GM19455 (cell line): ENCODE results near the gene NSD1.

ENCODE experiments used
- ATAC-seq: cut with Tn5 transposase; IDR thresholded peaks from one replicate; pipeline ENCODE4 v1.9.1; 2021; ENCODE audit not compliant: unreplicated experiment

The NSD1 gene

DNA sequence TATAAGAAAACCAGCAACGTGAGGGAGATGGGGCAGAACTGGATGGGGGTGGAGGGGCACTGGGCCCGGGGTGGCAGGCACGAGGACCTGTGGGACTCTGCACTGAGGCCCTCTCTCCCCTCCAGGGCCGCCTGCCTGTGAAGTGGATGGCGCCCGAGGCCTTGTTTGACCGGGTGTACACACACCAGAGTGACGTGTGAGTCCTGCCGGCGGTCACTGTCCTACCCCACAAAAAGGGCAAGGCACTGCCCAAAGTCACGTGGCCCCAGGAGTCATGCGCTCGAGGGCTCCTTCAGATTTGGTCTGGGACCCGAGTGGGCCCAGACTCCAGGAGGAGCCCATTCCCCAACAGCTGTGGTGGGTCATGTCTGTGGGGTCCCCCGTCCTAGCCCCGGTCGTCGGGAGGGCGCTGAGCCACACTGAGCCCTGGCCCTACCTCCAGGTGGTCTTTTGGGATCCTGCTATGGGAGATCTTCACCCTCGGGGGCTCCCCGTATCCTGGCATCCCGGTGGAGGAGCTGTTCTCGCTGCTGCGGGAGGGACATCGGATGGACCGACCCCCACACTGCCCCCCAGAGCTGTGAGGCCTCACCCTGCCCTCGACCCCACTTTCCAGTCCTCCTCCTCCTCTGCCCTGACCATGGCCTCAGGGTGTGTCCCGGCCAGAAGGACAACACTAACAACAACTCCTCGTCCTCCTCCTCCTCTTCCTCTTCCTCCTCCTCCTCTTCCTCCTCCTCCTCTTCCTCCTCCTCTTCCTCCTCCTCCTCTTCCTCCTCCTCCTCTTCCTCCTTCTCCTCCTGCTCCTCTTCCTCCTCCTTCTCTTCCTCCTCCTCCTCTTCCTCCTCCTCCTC, 37.2 kb upstream of the NSD1 start:
- no peak for ATAC-seq

DNA sequence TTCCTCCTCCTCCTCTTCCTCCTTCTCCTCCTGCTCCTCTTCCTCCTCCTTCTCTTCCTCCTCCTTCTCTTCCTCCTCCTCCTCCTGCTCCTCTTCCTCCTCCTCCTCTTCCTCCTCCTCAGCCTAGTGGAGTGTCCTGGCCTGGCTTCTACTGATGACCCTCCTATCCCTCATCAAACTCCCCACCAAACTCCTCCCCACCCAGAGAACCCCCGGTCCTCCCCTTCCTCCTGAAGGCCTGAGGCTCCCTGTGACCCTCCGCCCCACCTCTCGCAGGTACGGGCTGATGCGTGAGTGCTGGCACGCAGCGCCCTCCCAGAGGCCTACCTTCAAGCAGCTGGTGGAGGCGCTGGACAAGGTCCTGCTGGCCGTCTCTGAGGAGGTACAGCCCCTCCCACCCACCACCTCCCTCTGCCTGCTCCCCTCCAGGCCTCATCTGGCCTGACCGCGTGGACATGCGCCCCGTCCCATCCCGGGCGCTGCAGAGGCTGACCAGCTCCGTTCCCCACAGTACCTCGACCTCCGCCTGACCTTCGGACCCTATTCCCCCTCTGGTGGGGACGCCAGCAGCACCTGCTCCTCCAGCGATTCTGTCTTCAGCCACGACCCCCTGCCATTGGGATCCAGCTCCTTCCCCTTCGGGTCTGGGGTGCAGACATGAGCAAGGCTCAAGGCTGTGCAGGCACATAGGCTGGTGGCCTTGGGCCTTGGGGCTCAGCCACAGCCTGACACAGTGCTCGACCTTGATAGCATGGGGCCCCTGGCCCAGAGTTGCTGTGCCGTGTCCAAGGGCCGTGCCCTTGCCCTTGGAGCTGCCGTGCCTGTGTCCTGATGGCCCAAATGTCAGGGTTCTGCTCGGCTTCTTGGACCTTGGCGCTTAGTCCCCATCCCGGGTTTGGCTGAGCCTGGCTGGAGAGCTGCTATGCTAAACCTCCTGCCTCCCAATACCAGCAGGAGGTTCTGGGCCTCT, 36.3 kb upstream of the NSD1 start:
- no peak for ATAC-seq

- ATAC-seq = no peak
Observed at GRCh38 chr5:177098120-177098469, 35.5 kb upstream of the NSD1 start.

GRCh38 chr5:177098470-177099141, 35.0 kb upstream of the NSD1 start:
- no peak for ATAC-seq

DNA sequence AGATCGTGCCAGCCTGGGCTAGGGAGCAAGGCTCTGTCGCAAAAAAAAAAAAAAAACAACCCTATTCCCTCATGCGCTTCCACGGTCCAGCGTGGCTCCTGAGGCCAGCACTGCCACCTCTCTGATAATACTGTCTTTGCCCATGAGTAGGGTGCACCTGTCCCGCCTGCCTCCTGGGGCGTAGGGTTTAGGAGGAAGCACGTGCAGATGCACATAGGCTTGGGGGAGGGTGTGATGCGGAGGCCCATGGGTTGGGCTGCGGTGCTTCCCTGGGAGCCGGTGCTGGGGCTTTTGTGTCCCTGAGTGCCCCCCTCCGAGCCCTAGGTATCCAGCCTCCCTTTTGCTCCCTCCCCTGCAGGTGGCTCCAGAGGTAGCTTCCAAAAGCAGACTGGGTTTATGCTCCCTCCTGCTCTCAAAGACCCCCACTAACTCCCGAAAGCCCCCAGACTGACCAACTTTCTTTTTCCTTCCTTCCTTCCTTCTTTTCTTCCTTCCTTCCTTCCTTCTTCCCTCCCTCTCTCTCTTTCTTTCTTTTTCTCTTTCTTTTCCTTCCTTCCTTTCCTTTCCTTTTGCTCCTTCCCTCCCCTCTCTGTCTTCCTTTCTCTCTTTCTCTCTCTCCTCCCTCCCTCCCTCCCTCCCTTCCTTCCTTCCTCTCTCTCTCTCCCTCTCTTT, 34.0 kb upstream of the NSD1 start:
- ATAC-seq = no peak

DNA sequence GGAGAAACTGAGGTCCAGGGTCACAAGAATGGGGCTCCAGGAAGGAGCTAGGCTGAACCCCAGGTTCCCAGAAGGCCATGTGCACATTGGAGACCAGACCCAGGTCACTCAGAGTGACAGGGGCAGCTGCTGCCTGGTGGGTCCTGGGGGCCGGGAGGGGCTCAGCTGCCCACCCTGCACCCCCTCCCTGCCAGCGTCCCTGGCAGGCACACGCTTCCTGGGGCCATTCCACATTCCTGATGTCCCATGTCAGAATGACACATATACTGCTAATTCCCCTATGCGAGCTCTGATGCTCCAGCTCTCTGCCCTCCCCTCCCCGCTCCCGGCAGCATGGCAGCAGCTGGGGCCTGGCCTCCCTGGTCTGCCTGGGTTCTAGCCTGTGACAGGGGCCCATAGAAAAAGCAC, 32.9 kb upstream of the NSD1 start:
- ATAC-seq = no peak

- ATAC-seq = no peak
Observed at GRCh38 chr5:177103523-177104253, 29.9 kb upstream of the NSD1 start.

DNA sequence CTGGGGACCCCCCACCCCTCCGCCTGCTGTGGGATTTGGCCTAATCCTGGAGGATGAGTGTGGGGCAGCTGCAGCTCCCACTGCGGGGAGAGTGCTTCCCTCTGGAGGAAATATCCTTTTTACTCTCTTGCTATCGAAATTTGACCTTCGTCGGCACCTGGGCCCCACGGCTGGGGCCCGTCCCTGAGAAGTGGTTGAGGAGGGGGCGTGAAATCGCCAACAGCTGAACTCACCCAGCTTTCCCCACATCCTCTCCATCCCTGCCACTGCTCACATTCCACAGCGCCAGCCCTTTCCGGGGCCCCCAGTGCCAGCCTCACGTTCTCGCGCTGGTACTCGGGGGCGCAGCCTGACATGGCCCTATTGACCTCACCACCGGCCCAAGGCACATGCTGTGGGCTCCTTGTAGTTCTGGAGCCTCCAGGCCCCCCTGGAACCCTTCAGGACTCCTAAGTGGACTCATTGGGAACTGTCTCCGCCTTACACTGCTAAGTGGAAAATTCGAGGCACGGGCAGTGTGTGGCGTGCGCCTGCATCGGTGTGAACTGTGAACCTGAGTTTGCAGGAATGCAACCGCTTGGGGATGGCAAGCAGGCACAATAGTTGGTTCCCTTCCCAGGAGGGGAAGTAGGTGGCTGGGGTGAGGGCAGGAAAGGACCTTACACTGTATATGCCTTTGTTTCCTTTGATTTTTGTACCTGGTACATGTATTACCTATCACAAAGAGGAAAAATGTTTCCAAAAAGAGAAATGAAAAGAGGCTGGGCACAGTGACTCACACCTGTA, 27.7 kb upstream of the NSD1 start:
- ATAC-seq = no peak

- no peak for ATAC-seq
Observed at GRCh38 chr5:177107159-177107558, 26.4 kb upstream of the NSD1 start.

DNA sequence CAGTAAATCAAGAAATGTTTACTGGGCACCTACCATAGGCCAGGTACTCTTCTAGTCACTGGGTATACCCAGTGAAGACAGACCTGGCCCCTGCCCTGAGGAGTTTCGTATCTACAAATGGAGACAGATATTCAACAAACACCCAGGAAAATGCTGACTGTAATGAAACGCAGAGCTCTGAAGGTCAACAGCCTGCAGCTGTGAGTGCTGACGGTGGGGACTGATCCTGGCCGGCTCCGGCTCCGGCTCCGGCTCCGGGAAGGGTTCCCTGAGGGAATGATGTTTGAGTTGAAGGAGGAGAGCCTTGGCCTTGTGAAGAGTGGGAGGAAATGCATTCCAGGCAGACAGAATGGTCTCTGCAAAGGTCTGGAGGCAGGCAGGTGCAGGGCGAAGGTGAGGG, 23.8 kb upstream of the NSD1 start:
- ATAC-seq = no peak

DNA sequence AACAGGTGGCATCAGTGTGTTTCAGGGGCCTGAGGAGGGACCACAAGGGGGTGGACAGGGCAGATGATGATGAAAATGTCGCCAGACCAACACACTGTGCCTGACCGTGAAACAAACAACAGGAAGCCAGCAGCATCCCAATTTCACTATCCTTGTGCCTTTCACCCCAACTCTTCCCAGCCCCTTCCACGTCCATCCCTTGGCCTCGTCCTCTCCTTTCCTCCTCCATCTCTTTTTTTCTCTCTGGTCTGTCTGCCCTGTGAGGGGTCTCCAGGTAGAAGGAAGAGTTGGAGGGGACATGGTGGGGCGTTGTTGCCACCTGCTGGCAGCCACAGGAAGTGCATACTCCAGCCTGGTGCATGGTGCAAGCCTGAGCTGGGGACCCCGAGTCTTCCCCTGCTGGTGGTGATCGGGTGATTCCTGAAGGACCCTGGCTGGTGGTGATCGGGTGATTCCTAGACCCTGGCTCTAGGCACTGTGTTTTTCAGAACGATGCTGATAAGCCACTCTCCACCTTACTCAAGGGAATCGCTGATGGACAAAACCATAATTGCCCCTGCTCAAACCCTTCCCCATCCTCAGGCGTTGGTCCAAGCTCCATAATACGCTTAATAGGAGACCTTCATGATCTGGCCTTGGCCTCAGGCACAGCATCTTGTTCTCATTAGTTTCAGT, 21.7 kb upstream of the NSD1 start:
- ATAC-seq = no peak

DNA sequence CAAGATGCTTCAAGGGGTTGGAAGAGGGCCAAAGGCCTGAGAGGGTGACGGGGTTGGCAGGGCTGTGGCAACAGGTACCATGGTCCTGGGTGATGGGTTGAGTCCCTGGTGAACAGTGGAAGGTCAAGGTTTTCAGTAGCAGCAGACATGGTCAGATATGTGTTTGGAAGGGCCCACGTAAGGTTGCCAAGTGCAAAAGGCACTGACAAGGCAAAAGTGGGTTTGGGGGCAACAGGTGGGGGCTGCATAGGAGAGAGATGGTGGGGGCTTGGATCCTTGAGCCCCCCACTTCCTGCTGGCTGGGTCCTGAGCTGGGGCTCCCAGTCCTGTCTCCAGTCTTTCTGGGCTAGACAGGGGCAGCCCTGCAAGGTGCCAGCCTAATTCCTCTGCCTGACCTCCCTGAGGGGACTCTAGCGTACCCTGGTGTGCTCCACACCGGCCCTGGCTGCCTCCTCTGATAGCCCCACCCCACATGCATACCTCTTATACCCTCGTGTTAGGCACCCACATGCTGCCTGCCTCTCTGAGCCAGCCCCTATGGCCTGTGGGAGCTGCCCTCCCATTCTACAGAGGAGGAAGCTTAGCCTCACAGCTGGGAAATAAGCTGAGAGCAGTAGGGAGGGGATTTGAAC, 20.9 kb upstream of the NSD1 start:
- no peak for ATAC-seq

DNA sequence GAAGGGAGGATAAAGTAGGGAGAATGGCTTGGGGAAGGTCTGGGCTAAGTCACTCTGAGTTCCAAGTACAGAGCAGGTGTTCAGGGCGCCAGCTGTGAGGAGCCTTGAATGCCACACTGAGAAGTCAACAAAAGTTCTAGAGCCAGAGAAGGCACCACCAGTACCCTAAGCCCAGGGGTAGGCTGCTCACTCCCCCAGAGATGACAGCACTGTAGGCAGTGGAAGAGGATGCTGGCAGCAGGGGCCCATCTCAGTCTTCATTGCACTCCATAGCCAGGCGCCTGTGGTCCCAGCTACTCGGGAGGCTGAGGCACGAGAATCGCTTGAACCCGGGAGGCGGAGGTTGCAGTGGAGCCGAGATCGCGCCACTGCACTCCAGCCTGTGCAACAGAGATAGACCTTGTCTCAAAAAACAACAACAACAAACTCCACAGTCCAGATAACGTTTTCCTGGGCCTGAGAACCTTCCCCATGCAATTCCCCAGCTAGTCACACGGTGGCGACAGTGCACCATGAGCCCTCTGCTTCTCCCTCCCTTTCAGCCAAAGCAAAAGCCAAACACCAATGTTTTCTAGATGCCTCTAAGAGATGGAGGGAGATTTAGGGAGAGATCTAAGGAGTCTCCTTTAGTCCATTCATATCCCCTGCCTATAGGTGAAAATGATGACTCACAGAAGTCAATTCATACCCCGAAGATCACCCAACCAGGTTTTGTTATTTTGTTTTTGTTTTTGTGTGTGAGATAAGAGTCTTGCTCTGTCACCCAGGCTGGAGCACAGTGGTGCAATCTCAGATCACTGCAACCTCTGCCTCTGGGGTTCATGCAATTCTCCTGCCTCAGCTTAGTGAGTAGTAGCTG, 19.8 kb upstream of the NSD1 start:
- ATAC-seq = no peak

DNA sequence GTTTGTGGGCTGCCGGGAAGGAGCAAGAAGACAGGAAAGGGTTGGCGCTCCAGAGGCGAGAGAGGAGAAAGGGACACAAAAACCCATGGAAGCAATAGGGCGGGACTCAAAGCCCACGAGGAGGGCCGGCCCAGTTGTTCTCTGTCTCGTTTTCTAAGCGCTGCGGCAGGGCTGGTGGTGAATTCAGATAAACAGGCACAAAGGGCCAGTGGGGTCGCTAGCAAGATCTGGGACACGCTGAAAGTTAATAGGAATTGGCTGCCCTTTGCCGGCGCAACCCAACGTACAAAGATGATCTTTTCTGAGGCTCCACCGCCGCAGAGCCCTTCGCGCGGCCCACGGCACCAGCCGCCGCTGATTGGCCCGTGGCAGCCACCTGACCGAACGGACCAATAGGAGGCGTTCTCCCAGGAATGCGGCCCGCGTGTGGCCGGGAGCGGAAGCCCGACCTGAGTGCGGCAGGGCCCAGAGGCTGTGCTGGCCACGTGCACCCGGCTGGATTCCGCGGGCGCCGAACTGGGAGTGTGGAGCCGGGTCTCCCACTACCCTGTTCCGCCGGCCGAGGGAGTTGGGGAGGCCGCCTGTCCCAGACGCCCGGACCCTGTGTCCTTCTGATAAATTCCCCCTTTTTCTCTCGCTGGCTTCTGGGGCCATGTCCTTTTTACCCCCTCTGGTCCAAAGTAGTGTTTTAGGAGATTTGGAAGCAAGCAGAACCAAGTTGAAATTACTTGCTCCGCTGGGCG, 16.8 kb upstream of the NSD1 start:
- ATAC-seq = peak; percentile 53

- ATAC-seq = no peak
Observed at GRCh38 chr5:177117441-177118045, 16.0 kb upstream of the NSD1 start.

- ATAC-seq = no peak
Observed at GRCh38 chr5:177122566-177122965, 11.0 kb upstream of the NSD1 start.
